ENCODE data around the gene POLR2J3. TPM values are rescaled to one million over a fixed set of nuclear protein-coding genes. Genes with fewer than 3 reads are reported as not detected.
"Not testable (repeated sequence)": the region's sequence is repeated elsewhere in the genome, so short reads cannot be mapped to it uniquely, and the experiment has no call there.

The POLR2J3 gene
- total RNA-seq, 1 experiment from 2014 or later: 26.5 TPM

- H3K9me3 Mint-ChIP-seq; ATAC-seq; POLR2A ChIA-PET; H3K36me3 Mint-ChIP-seq; CTCF ChIA-PET; H3K27me3 Mint-ChIP-seq (ENCODE audit: low read depth); H3K4me3 Mint-ChIP-seq; H3K4me1 Mint-ChIP-seq; DNase-seq (ENCODE audit: low spot score); H3K27ac Mint-ChIP-seq: not testable (repeated sequence)
These were observed 37.2 kb downstream of the POLR2J3 start for GRCh38 chr7:102535062-102535615.

GRCh38 chr7:102532127-102532526 is 40.3 kb downstream of the POLR2J3 start:
- ATAC-seq; H3K27ac Mint-ChIP-seq; H3K27me3 Mint-ChIP-seq (ENCODE audit: low read depth); DNase-seq (ENCODE audit: low spot score); POLR2A ChIA-PET; H3K4me3 Mint-ChIP-seq; H3K36me3 Mint-ChIP-seq; H3K4me1 Mint-ChIP-seq; CTCF ChIA-PET; H3K9me3 Mint-ChIP-seq: not testable (repeated sequence)

GRCh38 chr7:102531583-102531982 is 40.8 kb downstream of the POLR2J3 start:
- ATAC-seq; H3K4me1 Mint-ChIP-seq; H3K36me3 Mint-ChIP-seq; H3K4me3 Mint-ChIP-seq; H3K27me3 Mint-ChIP-seq (ENCODE audit: low read depth); H3K27ac Mint-ChIP-seq; POLR2A ChIA-PET; H3K9me3 Mint-ChIP-seq; CTCF ChIA-PET; DNase-seq (ENCODE audit: low spot score): not testable (repeated sequence)

GRCh38 chr7:102527822-102528793 is 44.3 kb downstream of the POLR2J3 start:
- H3K36me3 Mint-ChIP-seq; H3K9me3 Mint-ChIP-seq; CTCF ChIA-PET; H3K4me3 Mint-ChIP-seq; DNase-seq (ENCODE audit: low spot score); H3K27ac Mint-ChIP-seq; H3K4me1 Mint-ChIP-seq; POLR2A ChIA-PET; ATAC-seq; H3K27me3 Mint-ChIP-seq (ENCODE audit: low read depth): not testable (repeated sequence)

GRCh38 chr7:102527182-102527581 is 45.2 kb downstream of the POLR2J3 start:
- POLR2A ChIA-PET; H3K27me3 Mint-ChIP-seq (ENCODE audit: low read depth); H3K4me1 Mint-ChIP-seq; H3K4me3 Mint-ChIP-seq; H3K27ac Mint-ChIP-seq; H3K9me3 Mint-ChIP-seq; DNase-seq (ENCODE audit: low spot score); CTCF ChIA-PET; H3K36me3 Mint-ChIP-seq: not testable (repeated sequence)
- 0 out of 2 replicates have a peak, but pooled peaks have one; percentile 7 for ATAC-seq

GRCh38 chr7:102524803-102525202 is 47.6 kb downstream of the POLR2J3 start:
- DNase-seq (ENCODE audit: low spot score); H3K27me3 Mint-ChIP-seq (ENCODE audit: low read depth); ATAC-seq; H3K9me3 Mint-ChIP-seq; CTCF ChIA-PET; H3K4me1 Mint-ChIP-seq; H3K27ac Mint-ChIP-seq; H3K4me3 Mint-ChIP-seq; H3K36me3 Mint-ChIP-seq; POLR2A ChIA-PET: not testable (repeated sequence)

- H3K27ac Mint-ChIP-seq; H3K36me3 Mint-ChIP-seq; H3K4me1 Mint-ChIP-seq; H3K9me3 Mint-ChIP-seq; H3K4me3 Mint-ChIP-seq; DNase-seq (ENCODE audit: low spot score); ATAC-seq; H3K27me3 Mint-ChIP-seq (ENCODE audit: low read depth); POLR2A ChIA-PET; CTCF ChIA-PET: not testable (repeated sequence)
These were observed 51.6 kb downstream of the POLR2J3 start for GRCh38 chr7:102520797-102521196.

- POLR2A ChIA-PET; H3K9me3 Mint-ChIP-seq; CTCF ChIA-PET; H3K36me3 Mint-ChIP-seq; H3K27ac Mint-ChIP-seq; H3K27me3 Mint-ChIP-seq (ENCODE audit: low read depth); H3K4me1 Mint-ChIP-seq: not testable (repeated sequence)
- DNase-seq (ENCODE audit: low spot score) (peak; percentile 12), ATAC-seq (peak; percentile 93)
- H3K4me3 Mint-ChIP-seq: peak within 1 kb of the TSS; percentile 52
These were observed 54.7 kb downstream of the POLR2J3 start, which contains the start of gene RASA4B for GRCh38 chr7:102517550-102518147. TSS of gene RASA4B (minus strand) at chr7:102517777. CDS start at chr7:102517710, 67 bp downstream.

Other genes with a start within 250 kb of the POLR2J3 start
- gene SPDYE6, start 216.1 kb downstream of the POLR2J3 start, total RNA-seq (2021): not detected in 3 replicates
- gene PRKRIP1, start 176.2 kb downstream of the POLR2J3 start, total RNA-seq (2021): 27.5 to 34.4 TPM (median 30.1 TPM) in 3 replicates
- 22.2 to 25.9 TPM (median 24.7 TPM) in 3 replicates for gene ORAI2, start 139.0 kb downstream of the POLR2J3 start, total RNA-seq (2021)
- gene ALKBH4, start 107.7 kb downstream of the POLR2J3 start, total RNA-seq (2021): 20.4 to 24.8 TPM (median 22.9 TPM) in 3 replicates
- gene LRWD1, start 107.6 kb downstream of the POLR2J3 start, total RNA-seq (2021): 37.4 to 41.7 TPM (median 39.6 TPM) in 3 replicates
- gene POLR2J, start 93.7 kb downstream of the POLR2J3 start, total RNA-seq (2021): 45.9 to 51.7 TPM (median 50.5 TPM) in 3 replicates
- gene RASA4B, start 54.8 kb downstream of the POLR2J3 start, total RNA-seq (2021): 3.6 to 6.2 TPM (median 3.9 TPM) in 3 replicates
- gene UPK3BL2, start 28.9 kb downstream of the POLR2J3 start, total RNA-seq (2021): 9.0 to 11.2 TPM (median 10.5 TPM) in 3 replicates
- 0.15 to 0.23 TPM in 2 of 3 replicates, not detected in the other for gene SPDYE2, start 21.4 kb downstream of the POLR2J3 start, total RNA-seq (2021)
- 11.2 to 17.9 TPM (median 17.4 TPM) in 3 replicates for gene RASA4, start 44.2 kb upstream of the POLR2J3 start, total RNA-seq (2021)
- gene UPK3BL1, start 70.2 kb upstream of the POLR2J3 start, total RNA-seq (2021): 21.3 to 27.4 TPM (median 23.2 TPM) in 3 replicates
- 0.23 TPM in 1 of 3 replicates, not detected in the others for gene SPDYE2B, start 77.7 kb upstream of the POLR2J3 start, total RNA-seq (2021)
- gene POLR2J2, start 99.1 kb upstream of the POLR2J3 start, total RNA-seq (2021): 4.3 to 5.9 TPM (median 5.5 TPM) in 3 replicates
- gene FAM185A, start 176.4 kb upstream of the POLR2J3 start, total RNA-seq (2021): 7.7 to 8.6 TPM (median 7.9 TPM) in 3 replicates

Data from WTC11 (cell line).